ENCODE data around the gene MYO5A.

- no peak for TF ChIP-seq CTCF (IDR thresholded peaks at IDR 0.05)
- TF ChIP-seq POLR2AphosphoS5 (IDR thresholded peaks at IDR 0.05) = no peak
- no peak for TF ChIP-seq POLR2A (IDR thresholded peaks at IDR 0.05; ENCODE audit: low read depth)
- TF ChIP-seq EP300 (IDR thresholded peaks at IDR 0.05) = no peak
Observed at GRCh38 chr15:52291204-52291603, 237.5 kb downstream of the MYO5A start.
